H1 (cell line): Measurements from ENCODE around the gene ROR1. TPM values are rescaled to one million over a fixed set of nuclear protein-coding genes. Genes with fewer than 3 reads are reported as not detected.

ENCODE experiments used
- CTCF ChIA-PET: fragments of 300-600 bp; sonication (Branson Sonifier 250); formaldehyde crosslinking; loops from one replicate; lab custom pipeline; 2021; ENCODE audit not compliant: partially characterized antibody; lab: Charles Lee
- POLR2A ChIA-PET: fragments of 300-600 bp; sonication (Branson Sonifier 250); formaldehyde crosslinking; loops from one replicate; lab custom pipeline; 2021; ENCODE audit warnings: inconsistent platforms; ENCODE audit not compliant: partially characterized antibody; lab: Charles Lee
- DNase-seq, 2 experiments: peaks; one replicate each; pipeline versions ENCODE4 v3.0.0 to v3.0.0-alpha.2; 2010 to 2022; ENCODE audit warnings: low spot score in 2 of 2, low read depth in 1 of 2, mixed read lengths in 1 of 2
- FAIRE-seq: peaks from 2 replicates; lab custom pipeline; 2011; peaks lifted over from hg19 to GRCh38; lab: Jason Lieb, UNC
- H2AFZ ChIP-seq: 2 replicates; pipeline ENCODE4 v1.8.1; 2012; ENCODE audit warnings: low read length, inconsistent platforms
- H2AK5ac ChIP-seq: 2 replicates; pipeline ENCODE4 v1.6.1; 2013; ENCODE audit warnings: low read depth, low read length
- H2BK120ac ChIP-seq: replicated peaks from 2 replicates; pipeline ENCODE3; 2013; ENCODE audit warnings: low read depth, low read length, inconsistent platforms
- H2BK12ac ChIP-seq: 2 replicates; pipeline ENCODE4 v1.6.1; 2013; ENCODE audit warnings: low read depth, low read length
- H2BK15ac ChIP-seq: 2 replicates; pipeline ENCODE4 v1.6.1; 2013; ENCODE audit warnings: low read length
- H2BK20ac ChIP-seq: 2 replicates; pipeline ENCODE4 v1.6.1; 2013; ENCODE audit warnings: low read length
- H2BK5ac ChIP-seq: 2 replicates; pipeline ENCODE4 v1.6.1; 2013; ENCODE audit warnings: low read depth, low read length
- H3K14ac ChIP-seq: 2 replicates; pipeline ENCODE4 v1.6.1; 2013; ENCODE audit warnings: inconsistent platforms; ENCODE audit not compliant: insufficient read length
- H3K18ac ChIP-seq: 2 replicates; pipeline ENCODE4 v1.6.1; 2013; ENCODE audit warnings: low read length; ENCODE audit errors: extremely low read depth
- H3K23ac ChIP-seq: 2 replicates; pipeline ENCODE4 v1.6.1; 2013; ENCODE audit warnings: inconsistent platforms; ENCODE audit not compliant: insufficient read length
- H3K23me2 ChIP-seq: 2 replicates; pipeline ENCODE4 v1.6.1; 2013; ENCODE audit warnings: low read depth, low read length
- H3K27ac ChIP-seq: 2 replicates; pipeline ENCODE4 v1.6.1; 2011; ENCODE audit warnings: low read depth, low read length, inconsistent platforms
- H3K27me3 ChIP-seq, 4 experiments: replicated peaks in 1 of 4; 1 replicate in 1 of 4; 2 replicates in 3 of 4; pipeline versions ENCODE4 v1.6.1 to v1.8.1; 2011 to 2013; ENCODE audit warnings: low read length in 3 of 4, mild to moderate bottlenecking in 3 of 4, inconsistent platforms in 2 of 4, mixed read lengths in 2 of 4, moderate library complexity in 1 of 4; ENCODE audit not compliant: control insufficient read depth in 3 of 4, insufficient read depth in 3 of 4; ENCODE audit errors: extremely low read depth in 1 of 4
- H3K36me3 ChIP-seq, 4 experiments: 2 replicates each; pipeline versions ENCODE4 v1.6.1 to v1.8.1; 2011 to 2013; ENCODE audit warnings: mild to moderate bottlenecking in 4 of 4, low read length in 3 of 4, moderate library complexity in 2 of 4, control low read depth in 1 of 4, inconsistent platforms in 1 of 4; ENCODE audit not compliant: insufficient read depth in 4 of 4, control insufficient read depth in 2 of 4
- H3K4ac ChIP-seq: replicated peaks from 2 replicates; pipeline ENCODE3; 2013; ENCODE audit warnings: low read length, low read depth, mixed read lengths, inconsistent platforms; ENCODE audit not compliant: insufficient read length
- H3K4me1 ChIP-seq, 4 experiments: replicated peaks in 1 of 4; 1 replicate in 1 of 4; 2 replicates in 3 of 4; pipeline versions ENCODE4 v1.6.1 to v1.8.1; 2011 to 2013; ENCODE audit warnings: low read length in 3 of 4, inconsistent platforms in 2 of 4, mixed read lengths in 1 of 4; ENCODE audit not compliant: insufficient read depth in 4 of 4, control insufficient read depth in 3 of 4
- H3K4me2 ChIP-seq, 2 experiments: 2 replicates each; pipeline versions ENCODE4 v1.6.1 to v1.8.1; 2011 to 2013; ENCODE audit warnings: low read depth in 2 of 2, low read length in 2 of 2, control low read depth in 1 of 2, inconsistent platforms in 1 of 2, mild to moderate bottlenecking in 1 of 2; ENCODE audit not compliant: insufficient read depth in 1 of 2
- H3K4me3 ChIP-seq, 4 experiments: fragments of 200-600, 300-600 bp in 1 of 4; sonication (generic), shearing (Covaris generic), sonication (Bioruptor Twin) in 1 of 4; 2 replicates each; pipeline versions ENCODE4 v1.5.1 to v1.8.1; 2011 to 2016; ENCODE audit warnings: low read length in 4 of 4, low read depth in 3 of 4, control low read depth in 2 of 4, inconsistent platforms in 2 of 4, mild to moderate bottlenecking in 2 of 4, mixed read lengths in 1 of 4, moderate library complexity in 1 of 4; ENCODE audit not compliant: insufficient read depth in 2 of 4; ENCODE audit errors: extremely low read depth in 1 of 4
- H3K56ac ChIP-seq: replicated peaks from 2 replicates; pipeline ENCODE3; 2013; ENCODE audit warnings: low read depth, mild to moderate bottlenecking, mixed read lengths, low read length, inconsistent platforms; ENCODE audit not compliant: insufficient read length
- H3K79me1 ChIP-seq: 2 replicates; pipeline ENCODE4 v1.6.1; 2013; ENCODE audit warnings: low read depth, low read length, control low read depth
- H3K79me2 ChIP-seq, 2 experiments: 2 replicates each; pipeline versions ENCODE4 v1.6.1 to v1.8.1; 2012 to 2013; ENCODE audit warnings: low read length in 2 of 2, mild to moderate bottlenecking in 2 of 2, inconsistent platforms in 1 of 2; ENCODE audit not compliant: insufficient read depth in 2 of 2, control insufficient read depth in 1 of 2
- H3K9ac ChIP-seq, 4 experiments: replicated peaks in 1 of 4; 1 replicate in 1 of 4; 2 replicates in 3 of 4; pipeline versions ENCODE4 v1.6.1 to v1.8.1; 2011 to 2013; ENCODE audit warnings: low read depth in 3 of 4, low read length in 3 of 4, control low read depth in 2 of 4, mild to moderate bottlenecking in 2 of 4, moderate library complexity in 2 of 4, inconsistent platforms in 1 of 4; ENCODE audit errors: extremely low read depth in 1 of 4
- H3K9me3 ChIP-seq, 2 experiments: 2 replicates each; pipeline versions ENCODE4 v1.6.1 to v1.8.1; 2012 to 2013; ENCODE audit warnings: mild to moderate bottlenecking in 2 of 2, moderate library complexity in 2 of 2, control low read depth in 1 of 2, inconsistent platforms in 1 of 2, low read depth in 1 of 2, low read length in 1 of 2, mixed read lengths in 1 of 2; ENCODE audit not compliant: insufficient read depth in 2 of 2
- H4K20me1 ChIP-seq, 2 experiments: replicated peaks in 1 of 2; 2 replicates each; pipeline versions ENCODE3 to v1.8.1; 2011 to 2013; ENCODE audit warnings: inconsistent platforms in 2 of 2, low read length in 2 of 2, mild to moderate bottlenecking in 1 of 2; ENCODE audit not compliant: insufficient read depth in 2 of 2, control insufficient read depth in 1 of 2
- H4K5ac ChIP-seq: 2 replicates; pipeline ENCODE4 v1.6.1; 2013; ENCODE audit warnings: low read length, low read depth, mixed read lengths, inconsistent platforms; ENCODE audit not compliant: insufficient read length
- H4K8ac ChIP-seq: 2 replicates; pipeline ENCODE4 v1.8.0; 2013; ENCODE audit warnings: mild to moderate bottlenecking, moderate library complexity, low read length, inconsistent platforms; ENCODE audit not compliant: insufficient read depth; ENCODE audit errors: extremely low read depth
- H4K91ac ChIP-seq: replicated peaks from 2 replicates; pipeline ENCODE3; 2013; ENCODE audit warnings: low read length, mixed read lengths, inconsistent platforms; ENCODE audit not compliant: insufficient read length
- ASH2L ChIP-seq: fragments of 200-600, 300-600 bp; sonication (generic); IDR thresholded peaks from one replicate; pipeline ENCODE4 v1.7.1; 2017; ENCODE audit warnings: low read length
- BRCA1 ChIP-seq: IDR thresholded peaks from 2 replicates; pipeline ENCODE4 v1.6.1; 2012; ENCODE audit warnings: low read depth, low read length, improper control_type of control experiment
- KDM4A ChIP-seq: IDR thresholded peaks from one replicate; pipeline ENCODE4 v1.7.1; 2012; ENCODE audit warnings: low read depth, mild to moderate bottlenecking, moderate library complexity, low read length, inconsistent platforms; ENCODE audit not compliant: severe bottlenecking
- SIX5 ChIP-seq: IDR thresholded peaks from 2 replicates; pipeline ENCODE4 v1.6.1; 2011; ENCODE audit warnings: mild to moderate bottlenecking, low read depth, low read length
- WGBS, 2 experiments: shearing (Covaris generic) in 1 of 2; methylation state at CpG; one replicate each; pipeline versions ENCODE4 v1.1.6 to v1.1.7; 2013 to 2015; ENCODE audit warnings: low lambda C conversion rate in 2 of 2, mixed read lengths in 2 of 2, inconsistent platforms in 1 of 2, low coverage in 1 of 2, missing lambda C conversion rate in 1 of 2; ENCODE audit not compliant: insufficient replicate concordance in 2 of 2, insufficient coverage in 1 of 2, insufficient read length in 1 of 2; ENCODE audit errors: extremely low coverage in 1 of 2, missing lambda C conversion rate in 1 of 2; 5-methylcytosine and 5-hydroxymethylcytosine counted together
- polyA plus RNA-seq, 7 experiments: library from polyadenylated mRNA; depleted of rRNA in 3 of 7; stranded (reverse) in 5 of 7; unstranded in 2 of 7; fragments of >200 nt in 5 of 7; fragments of 200-250 nt in 2 of 7; gene quantifications; 1 replicate in 5 of 7; 2 replicates in 1 of 7; 4 replicates in 1 of 7; pipeline versions ENCODE4 v1.2.1 to v1.2.3, GENCODE V29; 2011 to 2013; ENCODE audit warnings: missing spikeins in 2 of 7, mixed read lengths in 2 of 7
- total RNA-seq: library from RNA; stranded (reverse); fragmentation: NEBNext Ultra II Directional; extraction: Animal tissue kit (Norgen Biotek cat#: 25700); gene quantifications from 2 replicates; pipeline ENCODE4 v1.2.1, GENCODE V29; 2021

The ROR1 gene
- total and polyA plus RNA-seq, 2 of the 8 experiments (the other 6 are each of a cell fraction or from before 2014, with no cell fraction given), result 33.6 to 73.6 TPM

GRCh38 chr1:64136296-64136695 is 362.5 kb downstream of the ROR1 start:
- H3K23ac ChIP-seq, result no peak overlapping the region
- H2BK120ac ChIP-seq, result no peak overlapping the region
- 92% methylated on average over 5 of the region's 5 CpGs; no CpG with 5 or more reads in 1 of the 2 experiments for WGBS, 2 experiments
- H3K27ac ChIP-seq, result no peak overlapping the region
- POLR2A ChIA-PET, result interaction anchor here (1.4 kb wide), 1 partner anchor 12 kb away, joined by 4 read pairs; no protein-coding TSS in a partner anchor
- no peak overlapping the region for H2BK12ac ChIP-seq
- no peak for TF ChIP-seq SIX5
- TF ChIP-seq ASH2L, result no peak
- TF ChIP-seq BRCA1, result no peak
- no peak for TF ChIP-seq KDM4A
- TF ChIP-seq, all 59 proteins: peak for 0
- H2BK5ac ChIP-seq, result no peak overlapping the region
- no peak overlapping the region for H3K4me3 ChIP-seq
- no peak overlapping the region for H4K91ac ChIP-seq
- peaks cover 1 to 3% of the 10 kb centered on the region in 2 experiments for H4K20me1 ChIP-seq
- H3K23me2 ChIP-seq, result no peaks in the 10 kb centered on the region
- peaks cover 5 to 33% (median 20%) of the 10 kb centered on the region in 4 experiments; a peak in 7 of 8 replicates for H3K36me3 ChIP-seq
- no peaks in the 10 kb centered on the region for H3K9me3 ChIP-seq
- H2AK5ac ChIP-seq, result no peak overlapping the region
- no peak overlapping the region for H2BK15ac ChIP-seq
- no peak overlapping the region; the same call in 1 of the 2 replicates for H2BK20ac ChIP-seq
- no peak overlapping the region for H3K4me2 ChIP-seq
- no peak overlapping the region for H3K14ac ChIP-seq
- H4K5ac ChIP-seq, result no peak overlapping the region
- no peak overlapping the region for H3K4ac ChIP-seq
- no peak for FAIRE-seq
- H3K4me1 ChIP-seq, result peaks cover 0 to under 1% (median 0%) of the 10 kb centered on the region in 4 experiments; a peak in 1 of 7 replicates
- H3K18ac ChIP-seq, result no peak overlapping the region
- H3K79me1 ChIP-seq, result no peaks in the 10 kb centered on the region
- H3K9ac ChIP-seq, result no peak overlapping the region
- H3K79me2 ChIP-seq, result no peaks in the 10 kb centered on the region
- no peaks in the 10 kb centered on the region for H3K27me3 ChIP-seq
- DNase-seq, result peak in 1 of 2 experiments; percentile 24
- H4K8ac ChIP-seq, result no peak overlapping the region
- H2AFZ ChIP-seq, result no peak overlapping the region
- H3K56ac ChIP-seq, result no peak overlapping the region
- CTCF ChIA-PET, result interaction anchor here (0.6 to 5.7 kb wide), 26 partner anchors 8 to 1469 kb away, joined by 3 to 56 read pairs (median 6); no protein-coding TSS in a partner anchor
